GM12891 (cell line): ENCODE measurements around the gene DSCAM.

Experiments
- PAX5 ChIP-seq: IDR thresholded peaks from 2 replicates; pipeline ENCODE4 v1.6.1; 2011; ENCODE audit warnings: low read length, moderate library complexity, mild to moderate bottlenecking; ENCODE audit not compliant: insufficient read depth, severe bottlenecking
- POLR2A ChIP-seq: IDR thresholded peaks from 2 replicates; pipeline ENCODE4 v1.6.1; 2011; ENCODE audit warnings: low read depth, low read length, control low read depth
- POLR2AphosphoS5 ChIP-seq: IDR thresholded peaks from 2 replicates; pipeline ENCODE4 v1.6.1; 2011; ENCODE audit warnings: low read depth, low read length, control low read depth
- SPI1 ChIP-seq: IDR thresholded peaks from 2 replicates; pipeline ENCODE4 v1.6.1; 2011; ENCODE audit warnings: low read depth, low read length, control low read depth

- TF ChIP-seq SPI1 (no peak), POLR2A (no peak), PAX5 (no peak), POLR2AphosphoS5 (no peak)
Measured at GRCh38 chr21:40871099-40871498, 24.1 kb upstream of the DSCAM start.
